Calu3 (cell line): ENCODE results near the gene CTSA. TPM values are rescaled to one million over a fixed set of nuclear protein-coding genes. Genes with fewer than 3 reads are reported as not detected.

ENCODE experiments used
- BruUV-seq: library from RNA; stranded (reverse); fragments of 400-500 nt; replicated peaks from 2 replicates; lab custom pipeline; 2021; lab: Mats Ljungman, UMichigan
- CTCF ChIA-PET: fragments of 300-600 bp; sonication (Branson Sonifier 250); formaldehyde crosslinking; loops from one replicate; lab custom pipeline; 2022; ENCODE audit warnings: antibody characterized with exemption; lab: Charles Lee
- DNase-seq: peaks from one replicate; pipeline ENCODE4 v3.0.0; 2022
- H3K27ac Mint-ChIP-seq: one replicate; pipeline ENCODE4 v1.8.0; 2022; ENCODE audit warnings: mixed read lengths; ENCODE audit not compliant: unreplicated experiment
- H3K27me3 Mint-ChIP-seq: one replicate; pipeline ENCODE4 v1.8.0; 2022; ENCODE audit warnings: mixed read lengths; ENCODE audit not compliant: unreplicated experiment
- H3K36me3 Mint-ChIP-seq: one replicate; pipeline ENCODE4 v1.8.0; 2022; ENCODE audit warnings: mild to moderate bottlenecking, moderate library complexity, mixed read lengths; ENCODE audit not compliant: insufficient read depth, unreplicated experiment
- H3K4me1 Mint-ChIP-seq: one replicate; pipeline ENCODE4 v1.8.0; 2022; ENCODE audit warnings: mild to moderate bottlenecking, low read depth, mixed read lengths; ENCODE audit not compliant: unreplicated experiment
- H3K4me3 Mint-ChIP-seq: one replicate; pipeline ENCODE4 v1.8.0; 2022; ENCODE audit warnings: mild to moderate bottlenecking, low read depth, moderate library complexity, mixed read lengths; ENCODE audit not compliant: unreplicated experiment
- H3K9me3 Mint-ChIP-seq: one replicate; pipeline ENCODE4 v1.8.0; 2022; ENCODE audit warnings: low read depth, mixed read lengths; ENCODE audit not compliant: unreplicated experiment
- intact Hi-C: fragments of 100-400 bp; cut with micrococcal nuclease; formaldehyde crosslinking; loops from one replicate; pipeline ENCODE4 v1.10.0; 2022; ENCODE audit not compliant: unreplicated experiment
- total RNA-seq: library from RNA; stranded (reverse); gene quantifications from 2 replicates; pipeline ENCODE4 v1.2.3, GENCODE V29; 2022
- TF ChIP-seq, protein P1 (sequence below): fragments of 200-600 bp; IDR thresholded peaks from one replicate; pipeline ENCODE4 v1.8.0; 2022; ENCODE audit warnings: antibody characterized with exemption; ENCODE audit not compliant: unreplicated experiment

Gene CTSA
- total RNA-seq, 1 experiment from 2014 or later, result 164 TPM

DNA sequence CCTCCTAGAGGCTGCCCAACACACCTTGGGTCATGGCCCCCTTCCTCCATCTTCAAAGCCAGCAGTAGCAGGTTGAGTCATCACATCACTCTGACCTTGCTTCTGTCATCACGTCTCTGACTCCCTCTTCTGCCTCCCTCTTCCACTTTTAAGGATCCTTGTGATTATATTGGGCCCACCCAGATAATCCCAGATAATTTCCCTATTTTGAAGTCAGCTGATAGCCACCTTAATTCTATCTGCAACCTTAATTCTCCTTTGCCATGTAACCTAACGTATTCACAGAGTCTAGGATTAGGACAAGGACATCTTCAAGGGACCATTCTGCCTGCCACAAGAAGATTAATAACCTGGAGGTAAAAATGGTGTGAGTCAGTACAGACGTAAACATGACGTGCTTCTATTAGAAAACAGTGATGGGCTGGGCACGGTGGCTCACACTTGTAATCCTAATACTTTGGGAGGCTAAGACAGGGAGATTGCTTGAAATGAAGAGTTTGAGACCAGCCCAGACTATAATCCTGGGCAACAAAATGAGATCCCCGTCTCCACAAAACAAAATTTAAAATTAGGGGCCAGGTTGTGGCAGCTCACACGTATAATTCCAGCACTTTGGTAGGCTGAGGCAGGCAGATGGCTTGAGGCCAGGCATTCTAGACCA lies 30.4 kb upstream of the CTSA start:
- BruUV-seq, result no TSS peak
- TF ChIP-seq, protein P1, sequence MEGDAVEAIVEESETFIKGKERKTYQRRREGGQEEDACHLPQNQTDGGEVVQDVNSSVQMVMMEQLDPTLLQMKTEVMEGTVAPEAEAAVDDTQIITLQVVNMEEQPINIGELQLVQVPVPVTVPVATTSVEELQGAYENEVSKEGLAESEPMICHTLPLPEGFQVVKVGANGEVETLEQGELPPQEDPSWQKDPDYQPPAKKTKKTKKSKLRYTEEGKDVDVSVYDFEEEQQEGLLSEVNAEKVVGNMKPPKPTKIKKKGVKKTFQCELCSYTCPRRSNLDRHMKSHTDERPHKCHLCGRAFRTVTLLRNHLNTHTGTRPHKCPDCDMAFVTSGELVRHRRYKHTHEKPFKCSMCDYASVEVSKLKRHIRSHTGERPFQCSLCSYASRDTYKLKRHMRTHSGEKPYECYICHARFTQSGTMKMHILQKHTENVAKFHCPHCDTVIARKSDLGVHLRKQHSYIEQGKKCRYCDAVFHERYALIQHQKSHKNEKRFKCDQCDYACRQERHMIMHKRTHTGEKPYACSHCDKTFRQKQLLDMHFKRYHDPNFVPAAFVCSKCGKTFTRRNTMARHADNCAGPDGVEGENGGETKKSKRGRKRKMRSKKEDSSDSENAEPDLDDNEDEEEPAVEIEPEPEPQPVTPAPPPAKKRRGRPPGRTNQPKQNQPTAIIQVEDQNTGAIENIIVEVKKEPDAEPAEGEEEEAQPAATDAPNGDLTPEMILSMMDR, result no peak
- peaks cover 3% of the 10 kb centered on the region for H3K9me3 Mint-ChIP-seq
- peaks cover 26% of the 10 kb centered on the region for H3K36me3 Mint-ChIP-seq
- peaks cover 38% of the 10 kb centered on the region for H3K4me1 Mint-ChIP-seq
- H3K27me3 Mint-ChIP-seq, result no peaks in the 10 kb centered on the region
- H3K4me3 Mint-ChIP-seq, result no peak overlapping the region
- CTCF ChIA-PET, result no interaction called here
- intact Hi-C loops, result no loop called here
- no peak for DNase-seq
- no peak overlapping the region for H3K27ac Mint-ChIP-seq

DNA sequence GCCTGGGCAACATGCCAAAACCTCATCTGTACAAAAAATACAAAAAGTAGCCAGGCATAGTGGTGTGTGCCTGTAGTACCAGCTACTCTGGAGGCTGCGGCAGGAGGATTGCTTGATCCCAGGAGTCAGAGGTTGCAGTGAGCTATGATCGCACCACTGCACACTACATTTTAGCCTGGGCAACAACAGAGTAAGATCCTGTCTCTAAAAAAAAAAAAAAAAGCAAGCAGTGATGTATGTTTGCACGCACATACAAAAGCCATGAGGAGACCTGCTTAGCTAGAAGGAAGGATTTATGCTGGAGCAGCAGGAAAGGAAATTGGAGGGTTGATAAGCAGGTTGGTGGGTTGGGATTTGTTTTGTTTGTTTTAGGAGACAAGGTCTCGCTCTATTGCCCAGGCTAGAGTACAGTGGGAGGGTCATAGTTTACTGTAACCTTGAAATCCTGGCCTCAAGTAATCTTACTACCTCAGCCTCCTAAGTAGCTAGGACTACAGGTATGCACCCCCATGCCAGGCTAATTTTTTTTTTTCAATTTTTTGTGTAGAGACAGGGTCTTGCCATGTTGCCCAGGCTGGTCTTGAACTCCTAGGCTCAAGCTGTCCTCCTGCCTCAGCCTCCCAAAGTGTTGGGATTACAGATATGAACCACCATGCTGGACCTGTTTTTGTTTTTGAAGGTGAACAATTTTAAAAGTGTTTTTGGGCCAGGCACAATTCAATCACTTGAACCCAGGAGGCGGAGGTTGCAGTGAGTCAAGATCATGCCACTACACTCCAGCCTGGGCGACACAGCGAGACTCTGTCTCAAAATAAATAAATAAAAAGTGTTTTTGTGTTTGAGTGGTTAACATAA lies 29.7 kb upstream of the CTSA start:
- DNase-seq, result peak; percentile 30
- TF ChIP-seq, protein P1, result no peak
- H3K4me1 Mint-ChIP-seq, result peaks cover 38% of the 10 kb centered on the region
- H3K9me3 Mint-ChIP-seq, result peaks cover 3% of the 10 kb centered on the region
- H3K27me3 Mint-ChIP-seq, result no peaks in the 10 kb centered on the region
- BruUV-seq, result no TSS peak
- no peak overlapping the region for H3K4me3 Mint-ChIP-seq
- CTCF ChIA-PET, result no interaction called here
- no peak overlapping the region for H3K27ac Mint-ChIP-seq
- peaks cover 21% of the 10 kb centered on the region for H3K36me3 Mint-ChIP-seq
- intact Hi-C loops, result no loop called here

DNA sequence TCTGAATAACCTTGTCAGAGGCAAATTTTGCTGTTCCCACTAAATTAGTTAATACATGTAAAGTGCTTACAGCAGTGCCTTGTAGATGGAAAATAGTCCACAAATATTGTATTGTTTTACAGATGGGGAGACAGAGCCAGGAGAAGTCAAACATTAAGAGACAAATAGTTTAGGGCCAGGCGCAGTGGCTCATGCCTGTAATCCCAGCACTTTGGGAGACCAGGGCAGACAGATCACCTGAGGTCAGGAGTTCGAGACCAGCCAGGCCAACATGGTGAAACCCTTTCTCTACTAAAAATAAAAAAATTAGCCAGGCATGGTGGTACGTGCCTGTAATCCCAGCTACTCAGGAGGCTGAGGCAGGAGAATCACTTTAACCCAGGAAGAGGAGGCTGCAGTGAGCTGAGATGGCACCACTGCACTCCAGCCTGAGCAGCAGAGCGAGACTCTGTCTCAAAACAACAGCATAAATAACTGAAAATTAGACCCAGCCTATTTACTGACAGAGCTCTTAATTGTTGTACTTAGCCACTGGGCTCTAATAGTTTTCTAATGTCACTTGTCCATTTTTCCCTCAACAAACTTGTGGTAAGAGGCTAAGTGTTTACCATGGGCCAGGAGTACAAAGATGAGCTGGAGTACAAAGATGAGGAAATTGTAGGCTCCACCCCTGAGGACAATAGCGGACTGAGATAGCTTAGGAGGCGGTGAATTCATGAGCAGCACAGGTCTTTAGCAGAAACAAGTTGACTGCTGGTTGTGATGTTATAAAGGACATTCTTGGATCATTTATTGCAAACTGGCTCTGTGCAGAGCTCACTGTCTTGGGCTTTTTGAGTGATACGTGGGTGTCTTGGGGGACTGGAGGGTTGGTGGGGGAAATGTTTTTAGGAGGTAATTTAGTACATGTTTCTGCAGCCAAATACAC lies 27.3 kb upstream of the CTSA start:
- TF ChIP-seq, protein P1, result no peak
- Mint-ChIP-seq H3K27me3 (no peaks in the 10 kb centered on the region), H3K9me3 (peaks cover 3% of the 10 kb centered on the region), H3K4me1 (peaks cover 36% of the 10 kb centered on the region), H3K36me3 (no peaks in the 10 kb centered on the region), H3K27ac (no peak overlapping the region), H3K4me3 (no peak overlapping the region)
- intact Hi-C loops, result no loop called here
- CTCF ChIA-PET, result interaction anchor here (1.3 kb wide), 1 partner anchor 8 kb away, joined by 3 read pairs; no protein-coding TSS in a partner anchor
- no peak for DNase-seq
- no TSS peak for BruUV-seq

DNA sequence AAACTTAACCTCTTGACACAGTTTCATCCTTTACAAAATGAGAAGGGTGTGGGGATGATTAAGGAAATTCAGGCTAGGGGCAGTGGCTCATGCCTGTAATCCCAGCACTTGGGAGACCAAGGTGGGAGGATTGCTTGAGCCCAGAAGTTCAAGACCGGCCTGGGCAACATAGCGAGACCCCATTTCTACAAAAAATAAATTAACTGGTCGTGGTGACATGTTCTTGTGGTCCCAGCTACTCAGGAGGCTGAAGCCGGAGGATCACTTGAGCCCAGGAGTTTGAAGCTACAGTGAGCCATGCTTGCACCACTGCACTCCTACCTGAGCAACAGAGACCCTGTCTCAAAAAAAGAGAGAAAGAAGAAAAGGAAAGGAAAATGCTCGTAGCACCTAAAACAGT lies 24.7 kb upstream of the CTSA start:
- no peaks in the 10 kb centered on the region for H3K36me3 Mint-ChIP-seq
- no TSS peak for BruUV-seq
- CTCF ChIA-PET, result interaction anchor here (0.7 to 0.9 kb wide), 2 partner anchors 24 to 39 kb away, joined by 3 read pairs; no protein-coding TSS in a partner anchor
- TF ChIP-seq, protein P1, result no peak
- no peak for DNase-seq
- intact Hi-C loops, result no loop called here
- no peaks in the 10 kb centered on the region for H3K27me3 Mint-ChIP-seq
- no peaks in the 10 kb centered on the region for H3K9me3 Mint-ChIP-seq
- H3K4me3 Mint-ChIP-seq, result no peak overlapping the region
- peaks cover 11% of the 10 kb centered on the region for H3K4me1 Mint-ChIP-seq
- no peak overlapping the region for H3K27ac Mint-ChIP-seq
